GM12878 (cell line): ENCODE data around the gene BCR. TPM values are rescaled to one million over a fixed set of nuclear protein-coding genes. Genes with fewer than 3 reads are reported as not detected.

Experiments used
- ATAC-seq: fragments of 200-7000 bp; cut with Tn5 transposase; 3 replicates; pipeline ENCODE4 v1.9.1; 2020; ENCODE audit warnings: mild to moderate bottlenecking, moderate library complexity
- BruUV-seq: library from RNA; stranded (reverse); fragments of 400-500 nt; replicated peaks from 2 replicates; lab custom pipeline; 2021; lab: Mats Ljungman, UMichigan
- CTCF ChIA-PET: fragments of 300-600 bp; sonication (Branson Sonifier 250); formaldehyde crosslinking; extraction: SDS; loops from one replicate; lab custom pipeline; 2021; ENCODE audit warnings: inconsistent platforms; lab: Yijun Ruan, JAX
- POLR2A ChIA-PET: fragments of 350-600 bp; formaldehyde crosslinking; extraction: SDS; loops from one replicate; lab custom pipeline; 2021; ENCODE audit warnings: inconsistent platforms; lab: Charles Lee
- RAD21 ChIA-PET: fragments of 300-600 bp; sonication (Branson Sonifier 250); formaldehyde crosslinking; loops from one replicate; lab custom pipeline; 2023; ENCODE audit warnings: antibody characterized with exemption; ENCODE audit not compliant: unreplicated experiment; lab: Charles Lee
- SMC1A ChIA-PET: fragments of 300-600 bp; sonication (Branson Sonifier 250); formaldehyde crosslinking; loops from one replicate; lab custom pipeline; 2023; ENCODE audit not compliant: unreplicated experiment, uncharacterized antibody; lab: Charles Lee
- DNase-seq: peaks from one replicate; pipeline ENCODE4 v3.0.0-alpha.2; 2011; ENCODE audit warnings: low read depth, low spot score
- FAIRE-seq: peaks from 3 replicates; lab custom pipeline; 2011; peaks lifted over from hg19 to GRCh38; lab: Jason Lieb, UNC
- H2AFZ ChIP-seq: 2 replicates; pipeline ENCODE4 v1.6.0; 2011; ENCODE audit warnings: low read depth, low read length, control low read depth; ENCODE audit not compliant: control insufficient read depth
- H3K27ac ChIP-seq: 2 replicates; pipeline ENCODE4 v1.5.1; 2011; ENCODE audit warnings: control low read depth; ENCODE audit not compliant: control insufficient read depth, insufficient read depth
- H3K27me3 ChIP-seq, 2 experiments: replicated peaks in 1 of 2; 2 replicates each; pipeline versions ENCODE4 v1.6.0 to v1.6.1; 2011; ENCODE audit warnings: low read length in 1 of 2; ENCODE audit not compliant: control insufficient read depth in 2 of 2, insufficient read depth in 2 of 2
- H3K36me3 ChIP-seq, 2 experiments: 2 replicates each; pipeline ENCODE4 v1.5.1; 2011; ENCODE audit warnings: low read length in 1 of 2; ENCODE audit not compliant: control insufficient read depth in 2 of 2, insufficient read depth in 2 of 2
- H3K4me1 ChIP-seq: 2 replicates; pipeline ENCODE4 v1.6.1; 2011; ENCODE audit warnings: mild to moderate bottlenecking, low read length, moderate library complexity, mixed read lengths; ENCODE audit not compliant: control insufficient read depth, insufficient read depth
- H3K4me2 ChIP-seq: 2 replicates; pipeline ENCODE4 v1.6.0; 2011; ENCODE audit warnings: control low read depth; ENCODE audit not compliant: control insufficient read depth, insufficient read depth
- H3K4me3 ChIP-seq: fragments of 200-600 bp; sonication (generic); 2 replicates; pipeline ENCODE4 v1.5.1; 2016
- H3K79me2 ChIP-seq: 2 replicates; pipeline ENCODE4 v1.6.0; 2011; ENCODE audit warnings: low read length; ENCODE audit not compliant: control insufficient read depth, insufficient read depth
- H3K9ac ChIP-seq: 2 replicates; pipeline ENCODE4 v1.8.0; 2011; ENCODE audit warnings: low read length, control low read depth, mixed read lengths; ENCODE audit not compliant: control insufficient read depth, insufficient read depth
- H3K9me3 ChIP-seq: replicated peaks from 3 replicates; pipeline ENCODE4 v1.5.1; 2011; ENCODE audit warnings: mild to moderate bottlenecking, low read length; ENCODE audit not compliant: control insufficient read depth, insufficient read depth
- H4K20me1 ChIP-seq: 2 replicates; pipeline ENCODE4 v1.6.0; 2011; ENCODE audit not compliant: control insufficient read depth, insufficient read depth
- BCL11A ChIP-seq: IDR thresholded peaks from 2 replicates; pipeline ENCODE4 v1.6.1; 2011; ENCODE audit warnings: low read depth, low read length
- BMI1 ChIP-seq: fragments of 450-650 bp; IDR thresholded peaks from 2 replicates; pipeline ENCODE4 v1.6.1; 2016; ENCODE audit warnings: mild to moderate bottlenecking, moderate library complexity, borderline replicate concordance
- CBFB ChIP-seq: IDR thresholded peaks from 2 replicates; pipeline ENCODE4 v1.6.1; 2016; ENCODE audit warnings: antibody characterized with exemption, low read depth
- CHD2 ChIP-seq: IDR thresholded peaks from 2 replicates; pipeline ENCODE4 v1.6.1; 2011; ENCODE audit warnings: low read depth, low read length, improper control_type of control experiment, borderline replicate concordance
- EED ChIP-seq: sonication (generic); IDR thresholded peaks from 2 replicates; pipeline ENCODE4 v1.6.1; 2016; ENCODE audit warnings: antibody characterized with exemption, low read depth
- GATAD2B ChIP-seq: fragments of 450-650 bp; conservative IDR thresholded peaks from 2 replicates; pipeline ENCODE4 v1.6.1; 2017; ENCODE audit warnings: low read depth, mild to moderate bottlenecking, moderate library complexity
- JUND ChIP-seq: IDR thresholded peaks from 2 replicates; pipeline ENCODE4 v1.6.1; 2012; ENCODE audit warnings: low read depth, mild to moderate bottlenecking, low read length, improper control_type of control experiment, moderate library complexity
- NFXL1 ChIP-seq: fragments of 450-650 bp; IDR thresholded peaks from 2 replicates; pipeline ENCODE4 v1.6.1; 2017; ENCODE audit warnings: antibody characterized with exemption, mild to moderate bottlenecking, borderline replicate concordance
- PAX5 ChIP-seq: IDR thresholded peaks from 2 replicates; pipeline ENCODE4 v1.6.1; 2011; ENCODE audit warnings: low read depth, low read length, borderline replicate concordance
- RAD51 ChIP-seq: fragments of 450-650 bp; IDR thresholded peaks from 2 replicates; pipeline ENCODE4 v1.6.1; 2016; ENCODE audit warnings: moderate library complexity, mild to moderate bottlenecking, inconsistent platforms
- SIN3A ChIP-seq: IDR thresholded peaks from 2 replicates; pipeline ENCODE4 v1.6.1; 2012; ENCODE audit warnings: low read depth, low read length, improper control_type of control experiment
- STAT3 ChIP-seq: IDR thresholded peaks from 2 replicates; pipeline ENCODE4 v1.6.1; 2011; ENCODE audit warnings: low read depth, low read length, improper control_type of control experiment
- TCF7 ChIP-seq: IDR thresholded peaks from 2 replicates; pipeline ENCODE4 v1.6.1; 2014; ENCODE audit warnings: antibody characterized with exemption, borderline replicate concordance
- ZNF24 ChIP-seq: fragments of 450-650 bp; IDR thresholded peaks from 2 replicates; pipeline ENCODE4 v1.6.1; 2017; ENCODE audit warnings: antibody characterized with exemption, mild to moderate bottlenecking
- WGBS: methylation state at CpG from one replicate; pipeline ENCODE4 v1.1.6; 2016; ENCODE audit warnings: low lambda C conversion rate; ENCODE audit not compliant: insufficient replicate concordance, insufficient coverage; ENCODE audit errors: missing lambda C conversion rate; 5-methylcytosine and 5-hydroxymethylcytosine counted together
- in situ Hi-C: fragments of 300-500 bp; cut with MboI; formaldehyde crosslinking; loops from 9 replicates; pipeline ENCODE4 v1.14.3; 2018; ENCODE audit warnings: mixed read lengths
- intact Hi-C: fragments of 100-400 bp; cut with micrococcal nuclease; formaldehyde crosslinking; loops from one replicate; pipeline ENCODE4 v1.14.2; 2022; ENCODE audit not compliant: unreplicated experiment
- polyA plus RNA-seq, 11 experiments: library from polyadenylated mRNA; depleted of rRNA in 4 of 11; unstranded in 6 of 11; stranded (reverse) in 5 of 11; fragments of >200 nt; fragmentation: Nextera tagmentation in 4 of 11; fragmentation: Illumina TruSeq in 1 of 11; extraction: Ambion mirVana in 4 of 11; extraction: Trizol in 1 of 11; gene quantifications; 1 replicate in 1 of 11; 2 replicates in 10 of 11; pipeline versions ENCODE4 v1.2.1 to v1.2.3, GENCODE V29; 2011 to 2016; ENCODE audit warnings: inconsistent platforms in 2 of 11, missing spikeins in 2 of 11, low read depth in 1 of 11
- total RNA-seq, 4 experiments: library from RNA; depleted of rRNA in 3 of 4; stranded (reverse); fragments of >200 nt in 3 of 4; fragmentation: Illumina TruSeq in 1 of 4; extraction: Trizol in 1 of 4; gene quantifications; 2 replicates each; pipeline versions ENCODE4 v1.2.1 to v1.2.3, GENCODE V29; 2013 to 2021
- TF ChIP-seq, protein P1 (sequence below): fragments of 450-650 bp; IDR thresholded peaks from 2 replicates; pipeline ENCODE4 v1.6.1; 2017; ENCODE audit warnings: mild to moderate bottlenecking, moderate library complexity
- TF ChIP-seq, protein P2 (sequence below): fragments of 450-650 bp; IDR thresholded peaks from 2 replicates; pipeline ENCODE4 v1.6.1; 2018; ENCODE audit warnings: borderline replicate concordance, mild to moderate bottlenecking; ENCODE audit not compliant: partially characterized antibody

BCR gene
- total and polyA plus RNA-seq, 10 of the 15 experiments (the other 5 are each of a cell fraction or from before 2014, with no cell fraction given): 1.7 to 64.7 (median 18.4) TPM

DNA sequence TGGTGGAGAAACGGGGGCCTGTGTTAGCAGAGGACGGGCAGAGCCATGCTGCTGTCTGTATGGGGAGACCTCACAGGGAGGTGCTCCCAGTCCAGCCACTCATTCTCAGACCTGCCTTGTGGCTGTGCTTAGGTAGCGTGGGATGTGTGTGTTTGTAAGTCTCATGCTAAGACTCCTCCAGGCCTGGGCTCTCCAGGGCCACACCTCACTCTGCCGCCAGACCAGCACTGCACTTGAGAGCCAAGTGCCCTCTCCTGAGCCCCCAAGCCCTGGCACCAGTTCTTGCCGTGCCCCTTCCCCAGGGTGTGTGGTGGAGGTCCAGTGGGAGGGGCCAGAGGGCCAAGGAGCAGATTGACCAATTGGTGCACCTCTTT lies 108.8 kb downstream of the BCR start:
- ChIA-PET POLR2A (no interaction called here), RAD21 (interaction anchor here (1.9 kb wide), 1 partner anchor 329 kb away, joined by 9 read pairs; no protein-coding TSS in a partner anchor), CTCF (interaction anchor here (0.8 to 6.6 kb wide), 11 partner anchors 7 to 331 kb away, joined by 3 to 95 read pairs (median 6); partner anchors contain the start of gene BCR), SMC1A (interaction anchor here (1.9 to 2.9 kb wide), 3 partner anchors 113 to 330 kb away, joined by 4 to 21 read pairs (median 10); partner anchors contain the start of gene RAB36)
- DNase-seq: no peak
- H3K4me3 ChIP-seq: no peak overlapping the region
- H3K9ac ChIP-seq: no peak overlapping the region
- H4K20me1 ChIP-seq: no peaks in the 10 kb centered on the region
- in situ Hi-C loops: loop anchor here (25.0 kb wide), 1 partner anchor 477 kb away; no protein-coding TSS in a partner anchor
- no TSS peak for BruUV-seq
- no peak for ATAC-seq
- H3K36me3 ChIP-seq: peaks cover 13 to 19% of the 10 kb centered on the region in 2 experiments; a peak in 3 of 4 replicates
- H3K27me3 ChIP-seq: no peaks in the 10 kb centered on the region
- WGBS: 77% methylated on average over 4 of the region's 5 CpGs
- no peak for FAIRE-seq
- H3K9me3 ChIP-seq: no peaks in the 10 kb centered on the region
- H3K4me1 ChIP-seq: peaks cover 9% of the 10 kb centered on the region
- intact Hi-C loops: no loop called here
- H3K27ac ChIP-seq: no peak overlapping the region
- no peak overlapping the region for H3K4me2 ChIP-seq
- no peaks in the 10 kb centered on the region for H3K79me2 ChIP-seq
- no peak for TF ChIP-seq ZNF24
- TF ChIP-seq TCF7: no peak
- TF ChIP-seq BCL11A: no peak
- TF ChIP-seq CBFB: no peak
- TF ChIP-seq EED: no peak
- no peak for TF ChIP-seq JUND
- no peak for TF ChIP-seq CHD2
- TF ChIP-seq, protein P1, sequence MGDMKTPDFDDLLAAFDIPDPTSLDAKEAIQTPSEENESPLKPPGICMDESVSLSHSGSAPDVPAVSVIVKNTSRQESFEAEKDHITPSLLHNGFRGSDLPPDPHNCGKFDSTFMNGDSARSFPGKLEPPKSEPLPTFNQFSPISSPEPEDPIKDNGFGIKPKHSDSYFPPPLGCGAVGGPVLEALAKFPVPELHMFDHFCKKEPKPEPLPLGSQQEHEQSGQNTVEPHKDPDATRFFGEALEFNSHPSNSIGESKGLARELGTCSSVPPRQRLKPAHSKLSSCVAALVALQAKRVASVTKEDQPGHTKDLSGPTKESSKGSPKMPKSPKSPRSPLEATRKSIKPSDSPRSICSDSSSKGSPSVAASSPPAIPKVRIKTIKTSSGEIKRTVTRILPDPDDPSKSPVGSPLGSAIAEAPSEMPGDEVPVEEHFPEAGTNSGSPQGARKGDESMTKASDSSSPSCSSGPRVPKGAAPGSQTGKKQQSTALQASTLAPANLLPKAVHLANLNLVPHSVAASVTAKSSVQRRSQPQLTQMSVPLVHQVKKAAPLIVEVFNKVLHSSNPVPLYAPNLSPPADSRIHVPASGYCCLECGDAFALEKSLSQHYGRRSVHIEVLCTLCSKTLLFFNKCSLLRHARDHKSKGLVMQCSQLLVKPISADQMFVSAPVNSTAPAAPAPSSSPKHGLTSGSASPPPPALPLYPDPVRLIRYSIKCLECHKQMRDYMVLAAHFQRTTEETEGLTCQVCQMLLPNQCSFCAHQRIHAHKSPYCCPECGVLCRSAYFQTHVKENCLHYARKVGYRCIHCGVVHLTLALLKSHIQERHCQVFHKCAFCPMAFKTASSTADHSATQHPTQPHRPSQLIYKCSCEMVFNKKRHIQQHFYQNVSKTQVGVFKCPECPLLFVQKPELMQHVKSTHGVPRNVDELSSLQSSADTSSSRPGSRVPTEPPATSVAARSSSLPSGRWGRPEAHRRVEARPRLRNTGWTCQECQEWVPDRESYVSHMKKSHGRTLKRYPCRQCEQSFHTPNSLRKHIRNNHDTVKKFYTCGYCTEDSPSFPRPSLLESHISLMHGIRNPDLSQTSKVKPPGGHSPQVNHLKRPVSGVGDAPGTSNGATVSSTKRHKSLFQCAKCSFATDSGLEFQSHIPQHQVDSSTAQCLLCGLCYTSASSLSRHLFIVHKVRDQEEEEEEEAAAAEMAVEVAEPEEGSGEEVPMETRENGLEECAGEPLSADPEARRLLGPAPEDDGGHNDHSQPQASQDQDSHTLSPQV: no peak
- no peak for TF ChIP-seq BMI1
- TF ChIP-seq, protein P2, sequence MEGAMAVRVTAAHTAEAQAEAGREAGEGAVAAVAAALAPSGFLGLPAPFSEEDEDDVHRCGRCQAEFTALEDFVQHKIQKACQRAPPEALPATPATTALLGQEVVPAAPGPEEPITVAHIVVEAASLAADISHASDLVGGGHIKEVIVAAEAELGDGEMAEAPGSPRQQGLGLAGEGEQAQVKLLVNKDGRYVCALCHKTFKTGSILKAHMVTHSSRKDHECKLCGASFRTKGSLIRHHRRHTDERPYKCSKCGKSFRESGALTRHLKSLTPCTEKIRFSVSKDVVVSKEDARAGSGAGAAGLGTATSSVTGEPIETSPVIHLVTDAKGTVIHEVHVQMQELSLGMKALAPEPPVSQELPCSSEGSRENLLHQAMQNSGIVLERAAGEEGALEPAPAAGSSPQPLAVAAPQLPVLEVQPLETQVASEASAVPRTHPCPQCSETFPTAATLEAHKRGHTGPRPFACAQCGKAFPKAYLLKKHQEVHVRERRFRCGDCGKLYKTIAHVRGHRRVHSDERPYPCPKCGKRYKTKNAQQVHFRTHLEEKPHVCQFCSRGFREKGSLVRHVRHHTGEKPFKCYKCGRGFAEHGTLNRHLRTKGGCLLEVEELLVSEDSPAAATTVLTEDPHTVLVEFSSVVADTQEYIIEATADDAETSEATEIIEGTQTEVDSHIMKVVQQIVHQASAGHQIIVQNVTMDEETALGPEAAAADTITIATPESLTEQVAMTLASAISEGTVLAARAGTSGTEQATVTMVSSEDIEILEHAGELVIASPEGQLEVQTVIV: no peak
- no peak for TF ChIP-seq GATAD2B
- no peak for TF ChIP-seq STAT3
- TF ChIP-seq PAX5: no peak
- no peak for TF ChIP-seq SIN3A
- no peak for TF ChIP-seq NFXL1
- no peak for TF ChIP-seq RAD51
- H2AFZ ChIP-seq: no peak overlapping the region
